SK-N-MC (cell line): ENCODE data around the gene ARHGAP31.

Source experiments
- EZH2 ChIP-seq: fragments of 200-600 bp; sonication (generic); IDR thresholded peaks from one replicate; pipeline ENCODE4 v1.6.1; 2017; ENCODE audit warnings: antibody characterized with exemption
- POLR2AphosphoS5 ChIP-seq: IDR thresholded peaks from 2 replicates; pipeline ENCODE4 v1.6.1; 2012; ENCODE audit warnings: mild to moderate bottlenecking, low read depth, low read length, borderline replicate concordance

DNA sequence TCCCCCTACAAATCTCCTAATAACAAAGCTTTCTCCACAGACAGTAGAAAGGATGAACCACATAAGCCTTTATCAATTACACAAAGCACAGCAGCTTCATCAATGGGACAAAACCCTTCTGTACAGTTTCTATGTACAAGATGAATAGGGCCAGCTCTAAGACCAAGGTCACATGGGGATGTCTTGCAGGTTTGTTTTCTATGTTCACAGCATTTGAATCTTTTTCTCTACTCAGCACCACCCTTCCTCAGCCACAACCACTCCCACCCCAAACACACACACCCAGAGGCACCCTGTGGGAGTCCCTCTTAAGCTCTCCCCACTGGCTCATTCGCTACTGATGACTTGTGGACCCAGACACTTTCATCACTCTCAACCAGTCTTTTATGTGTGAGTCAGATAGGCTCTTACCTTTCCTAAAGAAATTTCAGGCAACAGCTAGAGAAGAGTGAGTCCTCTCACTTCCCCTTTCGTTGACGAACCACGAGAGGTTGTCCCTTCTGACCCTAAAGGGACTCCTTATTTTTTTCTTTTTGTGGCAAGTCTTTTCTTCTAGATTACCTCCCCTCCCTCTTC is 57.9 kb downstream of the ARHGAP31 start:
- TF ChIP-seq POLR2AphosphoS5 (no peak), EZH2 (no peak)
